Cardiac septum (tissue), 1 donor: ENCODE results near the gene ADAMTS2. TPM values are rescaled to one million over a fixed set of nuclear protein-coding genes. Genes with fewer than 3 reads are reported as not detected.

ENCODE experiments used
- DNase-seq: peaks from one replicate; pipeline ENCODE4 v3.0.0-alpha.2; 2020; ENCODE audit warnings: low spot score
- intact Hi-C: fragments of 100-400 bp; cut with DNase I; formaldehyde crosslinking; loops from one replicate; pipeline ENCODE4 v1.14.0; 2022
- total RNA-seq: library from RNA; stranded (reverse); fragmentation: NEBNext Ultra II Directional; extraction: Animal tissue kit (Norgen Biotek cat#: 25700); gene quantifications from one replicate; pipeline ENCODE4 v1.2.1, GENCODE V29; 2021
- donor health status: DM: no; HTN: no; CAD: no.

The ADAMTS2 gene
- total RNA-seq, 1 donor from 2014 or later: 5.9 TPM

GRCh38 chr5:179148703-179149170 is 196.5 kb downstream of the ADAMTS2 start:
- DNase-seq: no peak
- intact Hi-C loops: no loop called here

DNA sequence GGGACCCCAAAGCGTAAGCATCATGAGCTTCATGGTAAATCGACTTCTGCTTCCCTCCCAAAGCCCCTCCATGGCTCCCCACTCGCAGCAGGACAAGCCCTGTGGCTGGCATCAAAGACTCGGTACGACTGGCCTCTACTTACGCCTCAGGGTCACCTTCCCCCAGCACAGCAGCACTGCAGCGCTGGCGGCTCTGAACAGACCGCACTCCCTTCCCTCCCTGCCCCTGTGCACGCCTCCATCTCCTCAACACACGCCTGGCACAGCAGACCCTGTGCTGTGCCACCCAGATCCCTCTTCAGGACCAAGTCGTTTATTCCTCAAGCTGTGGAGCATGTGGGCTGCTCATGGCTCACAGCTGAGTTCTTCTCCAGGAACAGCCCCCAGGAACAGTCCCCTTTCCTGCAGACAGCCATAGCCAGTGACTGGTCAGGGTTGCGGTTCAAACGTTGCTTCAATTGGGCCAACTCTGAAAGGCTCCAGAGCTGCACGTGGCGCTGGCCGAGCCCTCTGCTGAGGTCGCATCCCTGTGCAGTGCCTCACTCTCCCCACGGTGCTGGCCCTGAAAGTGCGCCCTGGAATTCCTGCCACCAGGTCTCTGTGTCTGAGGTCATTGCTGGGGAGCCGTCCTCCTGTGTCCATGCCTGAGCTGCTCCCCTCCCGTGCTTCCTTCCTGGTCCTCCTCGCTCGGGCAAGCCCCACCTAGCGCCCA is 197.1 kb downstream of the ADAMTS2 start:
- intact Hi-C loops: no loop called here
- DNase-seq: no peak

DNA sequence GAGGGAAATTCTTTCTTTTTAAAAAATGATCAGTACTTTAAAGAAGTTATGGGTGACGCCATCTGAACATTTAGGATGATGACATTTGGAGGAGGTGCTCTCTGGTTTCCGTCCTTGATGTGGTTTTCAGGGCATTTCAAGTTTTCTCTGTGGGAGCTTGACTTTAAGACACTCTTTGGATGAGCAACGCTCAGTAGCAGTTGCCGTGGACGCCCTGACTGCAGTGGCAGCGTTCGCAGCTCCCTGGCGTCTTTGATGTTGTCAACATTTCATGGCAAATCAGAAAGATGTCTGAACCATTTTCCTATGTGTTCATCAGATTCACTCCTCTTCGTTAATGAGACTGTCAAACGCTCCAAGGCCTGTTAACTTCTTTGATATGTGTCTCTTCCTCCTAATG is 199.0 kb downstream of the ADAMTS2 start:
- intact Hi-C loops: no loop called here
- DNase-seq: no peak

- no peak for DNase-seq
- intact Hi-C loops: no loop called here
These were observed 201.8 kb downstream of the ADAMTS2 start for GRCh38 chr5:179143446-179143845.

GRCh38 chr5:179142434-179143198 is 202.6 kb downstream of the ADAMTS2 start:
- intact Hi-C loops: no loop called here
- DNase-seq: no peak

GRCh38 chr5:179141867-179142266 is 203.4 kb downstream of the ADAMTS2 start:
- no peak for DNase-seq
- intact Hi-C loops: no loop called here

- intact Hi-C loops: no loop called here
- DNase-seq: no peak
These were observed 205.0 kb downstream of the ADAMTS2 start for GRCh38 chr5:179140293-179140692.

DNA sequence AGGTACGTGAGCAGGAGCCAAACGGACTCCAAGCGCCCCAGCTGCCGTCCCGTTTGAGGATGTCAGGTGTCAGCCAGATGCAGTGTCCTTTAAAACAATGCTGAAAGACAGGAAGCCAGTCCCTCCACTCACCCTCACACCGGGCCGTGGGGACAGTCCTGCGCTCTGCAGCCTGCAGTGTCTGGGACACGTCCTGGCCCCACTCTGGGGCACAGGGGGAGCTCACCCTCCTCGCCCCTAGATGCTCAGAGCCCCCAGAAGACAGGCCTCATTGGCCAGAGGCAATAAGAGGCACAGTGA is 205.4 kb downstream of the ADAMTS2 start:
- intact Hi-C loops: no loop called here
- no peak for DNase-seq

DNA sequence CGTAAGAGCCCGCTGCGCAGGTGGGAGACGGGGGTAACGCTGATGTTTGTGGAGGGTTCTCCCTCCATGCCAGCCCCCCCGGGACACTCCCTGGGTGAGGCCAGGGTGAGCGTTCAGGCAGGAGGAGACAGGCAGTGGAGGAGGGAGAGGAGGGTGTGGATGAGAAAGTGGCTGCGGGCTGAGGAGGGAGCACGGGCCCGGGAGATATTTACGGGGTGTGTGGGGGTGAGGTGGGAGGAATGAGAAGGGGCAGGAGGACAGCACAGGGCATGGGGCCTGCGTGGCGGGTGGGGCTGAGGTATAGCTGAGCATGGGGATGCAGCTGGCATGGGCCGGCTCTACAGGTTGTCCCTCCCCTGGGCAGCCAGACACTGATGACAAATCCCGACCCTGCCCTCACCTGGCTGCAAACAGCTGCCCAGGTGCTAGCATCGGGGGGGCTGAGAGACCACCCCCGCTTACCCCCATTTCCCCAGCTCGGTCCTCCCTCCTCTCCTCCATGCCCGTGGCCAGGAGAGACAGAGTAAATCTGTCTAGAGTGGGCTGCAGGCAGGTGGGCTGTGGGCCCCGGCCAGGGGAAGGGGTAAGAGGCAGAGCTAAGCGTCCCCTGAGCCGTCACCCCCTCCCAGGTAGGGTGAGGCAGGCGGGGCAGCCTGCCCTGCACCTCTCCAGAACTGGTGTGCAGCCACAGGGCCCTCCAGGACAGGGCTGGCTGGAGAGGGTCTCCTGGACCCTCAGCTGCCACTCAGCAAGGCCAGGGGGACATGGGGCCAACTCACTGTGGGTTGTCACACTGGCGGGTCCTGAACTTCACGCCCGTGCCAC is 205.9 kb downstream of the ADAMTS2 start:
- DNase-seq: no peak
- intact Hi-C loops: no loop called here

GRCh38 chr5:179138568-179138925 is 206.7 kb downstream of the ADAMTS2 start:
- intact Hi-C loops: no loop called here

GRCh38 chr5:179137643-179138567 is 207.4 kb downstream of the ADAMTS2 start:
- intact Hi-C loops: no loop called here
- no peak for DNase-seq

More at GRCh38 chr5:179138568-179138925, 206.7 kb downstream of the ADAMTS2 start:
- no peak for DNase-seq

DNA sequence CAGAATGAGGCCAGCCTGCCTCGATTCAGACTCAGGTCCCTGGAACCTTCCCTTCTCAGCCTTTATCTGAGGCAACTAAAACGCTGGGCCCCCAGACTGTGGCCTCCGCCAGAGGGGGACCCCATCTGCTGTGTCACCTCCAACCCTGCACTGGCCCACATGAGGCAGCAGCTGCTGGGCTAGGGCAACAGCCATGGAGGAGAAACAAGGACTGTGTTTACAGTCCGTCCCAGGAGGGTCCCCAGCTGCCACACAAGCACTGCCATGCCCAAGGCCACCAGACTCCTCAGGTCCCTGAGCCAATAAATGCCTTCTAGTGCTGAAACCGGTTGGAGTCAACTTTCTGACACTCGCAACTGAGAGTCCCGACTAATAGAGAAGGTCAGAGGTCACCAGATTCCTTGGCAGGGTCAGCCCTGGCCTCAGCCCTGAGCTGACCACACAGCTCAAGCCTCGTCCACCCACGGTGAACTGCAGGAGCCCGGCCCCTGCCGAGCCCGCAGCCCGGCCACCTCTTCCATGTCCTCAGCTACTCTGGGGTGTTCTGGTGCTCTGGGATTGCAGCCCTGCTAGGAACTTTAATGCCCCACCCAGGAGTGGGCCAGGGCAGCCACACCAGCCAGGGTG is 208.1 kb downstream of the ADAMTS2 start:
- no peak for DNase-seq
- intact Hi-C loops: no loop called here

DNA sequence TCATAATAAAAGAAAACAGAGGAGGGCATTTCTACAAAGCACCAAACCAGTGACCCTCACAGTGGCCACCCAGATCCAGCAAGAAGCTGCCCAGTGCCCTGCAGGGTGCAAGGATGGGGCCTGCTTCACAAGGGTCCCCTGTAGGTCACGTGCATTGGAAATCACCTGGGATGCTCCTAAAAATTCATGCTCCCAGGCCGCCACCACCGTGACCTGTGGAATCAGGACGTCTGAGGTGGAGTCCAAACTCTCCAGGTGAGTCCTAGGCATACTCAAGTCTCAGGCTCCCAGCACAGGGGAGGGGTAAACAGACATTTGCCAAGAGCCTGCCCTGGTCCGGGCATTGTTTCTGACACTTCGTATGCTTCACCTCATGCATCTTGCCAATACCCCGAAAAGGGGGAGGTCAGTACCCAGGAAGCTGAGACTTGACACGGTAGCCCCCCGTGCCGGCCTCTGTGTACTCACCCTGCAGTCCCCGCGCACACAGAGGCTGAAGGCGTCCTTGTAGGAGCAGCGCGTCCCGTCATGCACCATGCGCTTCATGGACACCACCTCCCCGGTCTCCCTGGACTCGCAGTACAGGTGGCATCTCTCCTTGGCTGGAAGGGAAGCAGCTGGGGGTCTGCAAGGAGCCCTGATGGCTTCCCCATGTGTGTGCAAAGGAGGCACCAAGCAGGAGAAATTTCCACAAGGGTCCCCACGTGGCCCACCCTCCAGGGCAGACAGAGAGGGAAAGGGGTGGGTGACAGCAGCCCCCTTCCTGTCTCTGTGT is 209.6 kb downstream of the ADAMTS2 start:
- DNase-seq: peak; percentile 63

DNA sequence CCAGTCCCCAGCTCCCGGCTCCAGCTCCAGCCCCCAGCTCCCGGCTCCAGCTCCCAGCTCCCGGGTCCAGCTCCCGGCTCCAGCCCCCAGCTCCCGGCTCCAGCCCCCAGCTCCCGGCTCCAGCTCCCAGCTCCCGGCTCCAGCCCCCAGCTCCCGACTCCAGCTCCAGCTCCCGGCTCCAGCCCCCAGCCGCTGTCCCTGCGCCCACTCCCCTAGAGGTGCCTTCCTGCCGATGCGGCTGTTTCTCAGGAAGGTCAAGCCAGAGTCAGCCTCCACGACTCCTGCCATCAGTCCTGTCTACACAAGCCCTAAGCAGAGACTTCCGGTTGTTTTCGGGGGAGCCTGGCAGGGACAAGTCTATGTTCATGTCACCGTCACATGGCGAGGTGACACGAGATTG is 210.3 kb downstream of the ADAMTS2 start:
- intact Hi-C loops: no loop called here
- no peak for DNase-seq

More for the DNA sequence above, 209.6 kb downstream of the ADAMTS2 start:
- intact Hi-C loops: no loop called here

GRCh38 chr5:179134511-179134910 is 210.8 kb downstream of the ADAMTS2 start:
- DNase-seq: no peak
- intact Hi-C loops: no loop called here

GRCh38 chr5:179132586-179133355 is 212.5 kb downstream of the ADAMTS2 start:
- intact Hi-C loops: no loop called here
- peak; percentile 66 for DNase-seq

DNA sequence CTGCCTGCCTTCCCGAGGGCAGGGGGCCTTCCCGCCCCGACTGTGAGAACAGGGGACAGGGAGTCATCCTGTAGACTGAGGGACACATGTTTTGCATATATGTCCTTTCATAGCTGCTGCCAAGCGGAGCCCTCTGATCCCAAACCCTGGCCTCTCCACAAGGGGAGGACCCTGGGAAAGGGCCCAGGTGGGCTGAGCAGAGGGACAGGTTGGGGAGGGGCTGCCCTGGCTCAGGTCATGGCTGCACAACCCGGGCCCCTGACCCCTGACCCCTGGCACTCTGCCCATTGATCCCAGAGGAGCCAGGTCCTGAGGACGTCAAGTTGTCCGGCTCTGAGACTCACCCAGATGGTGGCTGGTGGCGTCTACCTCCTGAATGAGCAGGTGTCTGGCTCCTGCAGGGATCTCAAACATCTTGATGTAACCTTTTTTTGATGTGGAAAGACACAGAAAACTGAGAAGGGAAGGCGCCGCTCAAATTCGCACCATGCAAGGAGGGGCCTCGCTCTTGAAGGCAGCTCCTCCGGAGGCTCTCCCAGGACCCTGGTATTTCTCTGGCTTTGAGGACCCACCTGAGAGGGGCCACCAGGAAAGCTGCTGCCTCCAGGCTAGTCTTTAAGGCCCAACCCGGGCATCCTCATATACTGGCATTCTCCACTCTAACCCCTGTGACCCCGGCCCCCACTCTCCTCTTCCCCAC is 213.2 kb downstream of the ADAMTS2 start:
- peak; percentile 75 for DNase-seq
- intact Hi-C loops: no loop called here
